Caco-2 (cell line): ENCODE data around the gene DDX50. TPM values are rescaled to one million over a fixed set of nuclear protein-coding genes. Genes with fewer than 3 reads are reported as not detected.
A peak's percentile ranks its signal among the peaks of the same experiment; 100 is the strongest.

Experiments
- BruUV-seq: library from RNA; stranded (reverse); fragments of 400-500 nt; replicated peaks from 2 replicates; lab custom pipeline; 2021; lab: Mats Ljungman, UMichigan
- CTCF ChIA-PET: fragments of 300-600 bp; sonication (Branson Sonifier 250); formaldehyde crosslinking; loops from one replicate; lab custom pipeline; 2022; ENCODE audit warnings: antibody characterized with exemption; lab: Charles Lee
- POLR2A ChIA-PET: fragments of 300-600 bp; sonication (Branson Sonifier 250); formaldehyde crosslinking; loops from one replicate; lab custom pipeline; 2022; ENCODE audit warnings: antibody characterized with exemption; lab: Charles Lee
- DNase-seq, 2 experiments: peaks; one replicate each; pipeline versions ENCODE4 v3.0.0 to v3.0.0-alpha.2; 2020 to 2022
- H3K27me3 ChIP-seq: replicated peaks from 2 replicates; pipeline ENCODE4 v1.6.0; 2011; ENCODE audit warnings: low read length; ENCODE audit not compliant: control insufficient read depth, insufficient read depth
- H3K36me3 ChIP-seq: 2 replicates; pipeline ENCODE4 v1.5.1; 2011; ENCODE audit warnings: low read length; ENCODE audit not compliant: control insufficient read depth, insufficient read depth
- H3K4me1 ChIP-seq: fragments of 250-450 bp; sonication (Bioruptor Pico); 2 replicates; pipeline ENCODE4 v1.5.1; 2020; ENCODE audit warnings: mild to moderate bottlenecking
- H3K4me3 ChIP-seq: 2 replicates; pipeline ENCODE4 v1.5.1; 2011; ENCODE audit warnings: low read depth, mild to moderate bottlenecking, control low read depth, low read length
- H3K9me3 ChIP-seq: fragments of 250-450 bp; sonication (Bioruptor Pico); 2 replicates; pipeline ENCODE4 v1.5.1; 2020; ENCODE audit warnings: mild to moderate bottlenecking, moderate library complexity
- H3K27ac Mint-ChIP-seq: one replicate; pipeline ENCODE4 v1.8.0; 2022; ENCODE audit warnings: mixed read lengths; ENCODE audit not compliant: unreplicated experiment
- H3K27me3 Mint-ChIP-seq: one replicate; pipeline ENCODE4 v1.8.0; 2022; ENCODE audit warnings: mixed read lengths; ENCODE audit not compliant: insufficient read depth, unreplicated experiment
- H3K36me3 Mint-ChIP-seq: one replicate; pipeline ENCODE4 v1.8.0; 2022; ENCODE audit warnings: mild to moderate bottlenecking, mixed read lengths; ENCODE audit not compliant: insufficient read depth, unreplicated experiment
- H3K4me1 Mint-ChIP-seq: one replicate; pipeline ENCODE4 v1.8.0; 2022; ENCODE audit warnings: low read depth, mixed read lengths; ENCODE audit not compliant: unreplicated experiment
- H3K4me3 Mint-ChIP-seq: one replicate; pipeline ENCODE4 v1.8.0; 2022; ENCODE audit warnings: mild to moderate bottlenecking, moderate library complexity, mixed read lengths; ENCODE audit not compliant: unreplicated experiment
- H3K9me3 Mint-ChIP-seq: one replicate; pipeline ENCODE4 v1.8.0; 2022; ENCODE audit warnings: mixed read lengths; ENCODE audit not compliant: unreplicated experiment
- intact Hi-C: fragments of 100-400 bp; cut with micrococcal nuclease; formaldehyde crosslinking; loops from one replicate; pipeline ENCODE4 v1.10.0; 2022; ENCODE audit not compliant: unreplicated experiment
- total RNA-seq: library from RNA; stranded (reverse); gene quantifications from 2 replicates; pipeline ENCODE4 v1.2.3, GENCODE V29; 2022
- TF ChIP-seq, protein P1 (sequence below), 2 experiments: fragments of 200-600 bp in 1 of 2; IDR thresholded peaks; 1 replicate in 1 of 2; 2 replicates in 1 of 2; pipeline versions ENCODE4 v1.5.1 to v1.8.0; 2011 to 2022; ENCODE audit warnings: antibody characterized with exemption in 1 of 2, control low read depth in 1 of 2, inconsistent platforms in 1 of 2, low read depth in 1 of 2, low read length in 1 of 2, mild to moderate bottlenecking in 1 of 2, moderate library complexity in 1 of 2; ENCODE audit not compliant: insufficient read depth in 1 of 2, severe bottlenecking in 1 of 2, unreplicated experiment in 1 of 2

DDX50 gene
- total RNA-seq, 1 experiment from 2014 or later = 76.7 TPM

DNA sequence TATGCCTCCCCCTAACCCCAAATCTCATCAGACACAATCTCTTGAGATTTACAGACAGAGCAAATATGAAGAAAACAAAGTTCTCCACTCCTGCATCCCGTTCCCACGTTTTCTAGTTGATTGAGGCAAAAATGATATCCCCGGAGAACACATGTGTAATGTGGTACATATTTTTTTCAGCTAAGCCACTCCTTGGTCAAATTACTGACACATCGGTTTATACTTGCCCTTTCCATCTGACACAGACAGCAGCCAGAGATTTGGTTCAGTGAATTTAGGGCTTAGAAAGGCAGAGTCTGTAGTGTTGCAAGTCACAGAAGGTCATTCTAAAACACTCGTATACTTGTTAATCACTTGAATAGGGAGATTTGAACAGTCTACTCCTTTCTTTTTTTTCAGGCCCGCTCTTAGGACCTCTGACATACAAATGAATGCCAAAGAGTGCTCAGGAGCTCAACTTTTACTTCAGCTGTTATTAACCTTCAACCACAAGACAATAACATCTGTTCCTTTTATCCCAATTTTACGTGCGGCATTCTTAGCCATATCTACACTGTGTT, 1.8 kb upstream of the DDX50 start:
- no peak for DNase-seq
- ChIA-PET POLR2A (interaction anchor here (3.3 kb wide), 1 partner anchor 72 kb away, joined by 45 read pairs; the partner anchor contains the start of gene STOX1), CTCF (interaction anchor here (2.6 kb wide), 1 partner anchor 72 kb away, joined by 16 read pairs; the partner anchor contains the start of gene STOX1)
- Mint-ChIP-seq H3K9me3 (no peaks in the 10 kb centered on the region), H3K36me3 (peaks cover 27% of the 10 kb centered on the region), H3K27ac (peak overlapping the region; percentile 99), H3K4me3 (peak overlapping the region; percentile 96), H3K27me3 (no peaks in the 10 kb centered on the region), H3K4me1 (peaks cover 37% of the 10 kb centered on the region)
- Histone ChIP-seq H3K9me3 (no peaks in the 10 kb centered on the region), H3K4me3 (no peak overlapping the region), H3K4me1 (peaks cover 12% of the 10 kb centered on the region), H3K27me3 (no peaks in the 10 kb centered on the region), H3K36me3 (no peaks in the 10 kb centered on the region)
- intact Hi-C loops = loop anchor here (5.0 kb wide), 1 partner anchor 427 kb away; the partner anchor contains the start of gene DNA2
- TF ChIP-seq, protein P1, sequence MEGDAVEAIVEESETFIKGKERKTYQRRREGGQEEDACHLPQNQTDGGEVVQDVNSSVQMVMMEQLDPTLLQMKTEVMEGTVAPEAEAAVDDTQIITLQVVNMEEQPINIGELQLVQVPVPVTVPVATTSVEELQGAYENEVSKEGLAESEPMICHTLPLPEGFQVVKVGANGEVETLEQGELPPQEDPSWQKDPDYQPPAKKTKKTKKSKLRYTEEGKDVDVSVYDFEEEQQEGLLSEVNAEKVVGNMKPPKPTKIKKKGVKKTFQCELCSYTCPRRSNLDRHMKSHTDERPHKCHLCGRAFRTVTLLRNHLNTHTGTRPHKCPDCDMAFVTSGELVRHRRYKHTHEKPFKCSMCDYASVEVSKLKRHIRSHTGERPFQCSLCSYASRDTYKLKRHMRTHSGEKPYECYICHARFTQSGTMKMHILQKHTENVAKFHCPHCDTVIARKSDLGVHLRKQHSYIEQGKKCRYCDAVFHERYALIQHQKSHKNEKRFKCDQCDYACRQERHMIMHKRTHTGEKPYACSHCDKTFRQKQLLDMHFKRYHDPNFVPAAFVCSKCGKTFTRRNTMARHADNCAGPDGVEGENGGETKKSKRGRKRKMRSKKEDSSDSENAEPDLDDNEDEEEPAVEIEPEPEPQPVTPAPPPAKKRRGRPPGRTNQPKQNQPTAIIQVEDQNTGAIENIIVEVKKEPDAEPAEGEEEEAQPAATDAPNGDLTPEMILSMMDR (IDR thresholded peaks at IDR 0.05; ENCODE audit: insufficient read depth in 1 of 2, low read depth in 1 of 2, low read length in 1 of 2, severe bottlenecking in 1 of 2, unreplicated experiment in 1 of 2) = no peak
- no TSS peak for BruUV-seq

DNA sequence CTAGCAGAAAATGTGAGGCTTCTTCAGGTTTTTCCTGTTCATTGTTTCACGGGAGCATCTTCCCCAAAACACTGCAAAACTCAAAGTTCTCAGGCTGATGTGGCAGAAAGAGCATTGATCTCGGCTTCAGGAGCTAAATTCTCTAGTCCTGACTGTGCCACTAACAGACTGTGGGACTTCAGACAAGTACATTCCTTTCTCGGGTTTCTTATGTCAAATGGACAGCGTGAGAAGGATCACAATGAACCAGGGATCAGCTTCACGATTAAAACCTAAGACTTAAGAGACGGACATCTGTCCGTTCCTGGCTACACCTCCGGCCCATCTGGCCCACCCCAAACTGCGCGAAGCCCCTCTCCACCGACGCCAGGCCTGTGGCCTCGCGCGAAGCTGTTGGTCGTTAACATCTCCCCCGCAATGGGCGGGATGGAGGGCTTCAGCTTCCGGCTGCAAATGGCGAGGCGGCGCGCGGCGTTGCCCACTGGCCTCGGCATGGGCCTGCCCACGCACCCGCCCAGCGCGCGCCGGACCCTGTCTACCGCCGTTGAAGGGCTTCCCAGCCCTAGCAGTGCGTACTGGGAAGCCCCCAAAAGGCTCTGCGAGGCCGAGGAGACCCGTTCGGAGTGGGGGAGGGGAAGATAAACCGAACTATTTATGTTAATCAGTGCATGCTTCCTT, 549 bp upstream of the DDX50 start:
- Mint-ChIP-seq H3K27me3 (no peaks in the 10 kb centered on the region), H3K4me3 (peak overlapping the region; percentile 96), H3K27ac (peak overlapping the region; percentile 99), H3K9me3 (no peaks in the 10 kb centered on the region), H3K36me3 (peaks cover 31% of the 10 kb centered on the region), H3K4me1 (peaks cover 40% of the 10 kb centered on the region)
- CTCF ChIA-PET = interaction anchor here (0.5 to 2.6 kb wide), 8 partner anchors 55 to 221 kb away, joined by 3 to 16 read pairs (median 4); partner anchors contain the start of gene STOX1
- POLR2A ChIA-PET = interaction anchor here (0.5 to 3.3 kb wide), 12 partner anchors 10 to 885 kb away, joined by 3 to 45 read pairs (median 4); partner anchors contain the start of genes CCAR1 and STOX1
- H3K36me3 ChIP-seq = no peaks in the 10 kb centered on the region
- TF ChIP-seq, protein P1 (IDR thresholded peaks at IDR 0.05; ENCODE audit: insufficient read depth in 1 of 2, low read depth in 1 of 2, low read length in 1 of 2, severe bottlenecking in 1 of 2, unreplicated experiment in 1 of 2) = no peak
- peaks cover 12% of the 10 kb centered on the region for H3K4me1 ChIP-seq
- intact Hi-C loops = loop anchor here (1.0 kb wide), 3 partner anchors 56 to 193 kb away; partner anchors contain the start of genes CCAR1 and DDX21
- H3K9me3 ChIP-seq = no peaks in the 10 kb centered on the region
- DNase-seq = no peak
- TSS peak; percentile 94 for BruUV-seq
- no peaks in the 10 kb centered on the region for H3K27me3 ChIP-seq
- H3K4me3 ChIP-seq = peak overlapping the region; percentile 67

DNA sequence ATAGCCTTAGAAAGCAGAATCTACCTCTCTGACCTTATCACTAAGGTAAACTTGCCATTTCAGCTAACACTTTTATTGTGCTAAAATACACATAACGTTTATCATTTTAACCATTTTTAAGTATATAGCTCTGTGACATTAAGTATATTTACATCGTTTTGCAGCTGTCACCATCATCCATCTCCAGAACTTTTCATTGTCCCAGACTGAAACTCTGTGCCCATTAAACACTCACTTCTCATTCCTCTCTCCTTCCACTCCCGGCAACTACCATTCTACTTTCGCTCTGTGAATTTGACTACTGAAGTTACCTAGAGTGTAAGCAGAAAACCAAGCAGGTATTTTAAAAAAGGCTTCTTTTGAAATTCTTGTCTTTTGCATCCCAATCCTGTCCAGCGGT, 1.3 kb downstream of the DDX50 start:
- intact Hi-C loops = no loop called here
- Histone ChIP-seq H3K4me3 (peak overlapping the region; percentile 67), H3K27me3 (no peaks in the 10 kb centered on the region), H3K36me3 (no peaks in the 10 kb centered on the region; the same call in 1 of the 2 replicates), H3K9me3 (no peaks in the 10 kb centered on the region), H3K4me1 (peaks cover 12% of the 10 kb centered on the region)
- BruUV-seq = no TSS peak
- Mint-ChIP-seq H3K4me3 (peak overlapping the region; percentile 96), H3K36me3 (peaks cover 46% of the 10 kb centered on the region), H3K27ac (peak overlapping the region; percentile 99), H3K27me3 (no peaks in the 10 kb centered on the region), H3K9me3 (no peaks in the 10 kb centered on the region), H3K4me1 (peaks cover 40% of the 10 kb centered on the region)
- ChIA-PET CTCF (no interaction called here), POLR2A (no interaction called here)
- DNase-seq = no peak
- TF ChIP-seq, protein P1 (IDR thresholded peaks at IDR 0.05; ENCODE audit: insufficient read depth in 1 of 2, low read depth in 1 of 2, low read length in 1 of 2, severe bottlenecking in 1 of 2, unreplicated experiment in 1 of 2) = no peak
